SU-DHL-6 (cell line): ENCODE data around the gene ZNF786.

ENCODE experiments used
- CTCF ChIP-seq: fragments of 200-600 bp; sonication (generic); IDR thresholded peaks from one replicate; pipeline ENCODE4 v1.5.1; 2017; ENCODE audit warnings: antibody characterized with exemption, mild to moderate bottlenecking, low read length, moderate library complexity; ENCODE audit not compliant: insufficient read depth, poor library complexity, severe bottlenecking
- EZH2phosphoT487 ChIP-seq: fragments of 200-600 bp; sonication (generic), shearing (Covaris generic); conservative IDR thresholded peaks from 2 replicates; pipeline ENCODE4 v1.6.1; 2018; ENCODE audit warnings: mild to moderate bottlenecking, antibody characterized with exemption, low read length, moderate library complexity, mixed read lengths

DNA sequence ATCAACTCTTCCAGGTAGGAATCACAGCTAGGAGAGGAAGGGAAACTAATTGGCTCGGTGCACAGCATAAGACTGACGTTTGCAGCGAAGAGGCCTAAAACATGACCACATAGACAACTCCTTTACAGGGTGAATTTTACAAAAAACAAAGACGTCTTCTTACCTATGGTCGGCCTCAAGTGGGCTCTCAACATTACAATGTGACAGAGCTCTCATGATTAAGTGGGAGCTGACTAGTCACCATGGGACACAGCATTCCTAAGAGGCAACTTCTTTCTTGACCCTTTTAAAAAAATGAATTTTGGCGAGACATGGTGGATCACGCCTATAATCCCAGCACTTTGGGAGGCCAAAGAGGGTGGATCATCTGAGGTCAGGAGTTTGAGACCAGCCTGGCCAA is 66.9 kb downstream of the ZNF786 start:
- TF ChIP-seq CTCF, result no peak
- no peak for TF ChIP-seq EZH2phosphoT487
